Trophoblast cell (in vitro differentiated cells and primary cell): ENCODE data around the gene AFF2.

Experiments
- DNase-seq, 2 donors: peaks; one replicate each; pipeline ENCODE4 v3.0.0-alpha.2; 2016
- H2AFZ ChIP-seq: 2 replicates; pipeline ENCODE4 v1.6.1; 2013; ENCODE audit warnings: low read length, moderate library complexity, mild to moderate bottlenecking; ENCODE audit not compliant: insufficient read depth, poor library complexity
- H2AK5ac ChIP-seq: 2 replicates; pipeline ENCODE4 v1.6.1; 2013; ENCODE audit warnings: mild to moderate bottlenecking, low read length
- H2BK120ac ChIP-seq: 2 replicates; pipeline ENCODE4 v1.6.1; 2013; ENCODE audit warnings: low read length, mild to moderate bottlenecking, moderate library complexity; ENCODE audit not compliant: insufficient read depth, poor library complexity
- H2BK12ac ChIP-seq: 2 replicates; pipeline ENCODE4 v1.6.1; 2013; ENCODE audit warnings: mild to moderate bottlenecking, low read length, moderate library complexity
- H2BK5ac ChIP-seq: 2 replicates; pipeline ENCODE4 v1.6.1; 2013; ENCODE audit warnings: low read length, low read depth, moderate library complexity, mild to moderate bottlenecking; ENCODE audit not compliant: poor library complexity
- H3K14ac ChIP-seq: 2 replicates; pipeline ENCODE4 v1.6.1; 2013; ENCODE audit warnings: mild to moderate bottlenecking, low read length
- H3K18ac ChIP-seq: 2 replicates; pipeline ENCODE4 v1.6.1; 2013; ENCODE audit warnings: mild to moderate bottlenecking, low read length
- H3K23ac ChIP-seq: 2 replicates; pipeline ENCODE4 v1.6.1; 2013; ENCODE audit warnings: low read length
- H3K27ac ChIP-seq: 2 replicates; pipeline ENCODE4 v1.5.1; 2013; ENCODE audit warnings: low read depth, mild to moderate bottlenecking, inconsistent platforms, low read length, moderate library complexity
- H3K27me3 ChIP-seq: 2 replicates; pipeline ENCODE4 v1.6.1; 2013; ENCODE audit warnings: inconsistent platforms, mild to moderate bottlenecking, low read length, moderate library complexity; ENCODE audit not compliant: insufficient read depth
- H3K36me3 ChIP-seq, 2 experiments: 1 replicate in 1 of 2; 2 replicates in 1 of 2; pipeline ENCODE4 v1.6.1; 2013; ENCODE audit warnings: low read length in 2 of 2, mild to moderate bottlenecking in 2 of 2, moderate library complexity in 1 of 2; ENCODE audit not compliant: insufficient read depth in 2 of 2, control insufficient read depth in 1 of 2
- H3K4ac ChIP-seq: 2 replicates; pipeline ENCODE4 v1.6.1; 2013; ENCODE audit warnings: low read depth, mild to moderate bottlenecking, low read length, moderate library complexity
- H3K4me1 ChIP-seq, 2 experiments: 1 replicate in 1 of 2; 2 replicates in 1 of 2; pipeline ENCODE4 v1.6.1; 2013; ENCODE audit warnings: low read length in 2 of 2, mild to moderate bottlenecking in 2 of 2, moderate library complexity in 1 of 2; ENCODE audit not compliant: insufficient read depth in 2 of 2, control insufficient read depth in 1 of 2
- H3K4me2 ChIP-seq: 2 replicates; pipeline ENCODE4 v1.6.1; 2013; ENCODE audit warnings: inconsistent platforms, mild to moderate bottlenecking, low read length, moderate library complexity
- H3K4me3 ChIP-seq: 2 replicates; pipeline ENCODE4 v1.5.1; 2013; ENCODE audit warnings: mild to moderate bottlenecking, low read depth, low read length, inconsistent platforms
- H3K79me1 ChIP-seq: one replicate; pipeline ENCODE4 v1.6.1; 2013; ENCODE audit warnings: low read length
- H3K79me2 ChIP-seq: 2 replicates; pipeline ENCODE4 v1.6.1; 2013; ENCODE audit warnings: low read length, mild to moderate bottlenecking; ENCODE audit not compliant: control insufficient read depth, insufficient read depth, poor library complexity
- H3K9ac ChIP-seq: 2 replicates; pipeline ENCODE4 v1.6.1; 2013; ENCODE audit warnings: mild to moderate bottlenecking, low read length
- H3K9me3 ChIP-seq: 2 replicates; pipeline ENCODE4 v1.6.1; 2013; ENCODE audit warnings: low read depth, mild to moderate bottlenecking, control low read depth, inconsistent platforms, low read length; ENCODE audit not compliant: insufficient read depth
- H4K12ac ChIP-seq: 2 replicates; pipeline ENCODE4 v1.6.1; 2013; ENCODE audit warnings: low read depth, mild to moderate bottlenecking, low read length, moderate library complexity
- H4K8ac ChIP-seq: 2 replicates; pipeline ENCODE4 v1.6.1; 2013; ENCODE audit warnings: low read depth, mild to moderate bottlenecking, low read length, moderate library complexity
- H4K91ac ChIP-seq: one replicate; pipeline ENCODE4 v1.6.1; 2013; ENCODE audit warnings: low read depth, mild to moderate bottlenecking, low read length, moderate library complexity
- WGBS: extraction: QIAGEN DNeasy Blood & Tissue Kit; methylation state at CpG from one replicate; pipeline ENCODE4 v1.1.7; 2013; ENCODE audit warnings: missing lambda C conversion rate; ENCODE audit not compliant: insufficient read length, insufficient coverage; ENCODE audit errors: extremely low coverage; 5-methylcytosine and 5-hydroxymethylcytosine counted together

AFF2 gene

GRCh38 chrX:148741441-148741840 is 241.0 kb downstream of the AFF2 start:
- Histone ChIP-seq H3K9me3 (no peaks in the 10 kb centered on the region), H2AK5ac (no peak overlapping the region), H3K14ac (no peak overlapping the region), H2BK12ac (no peak overlapping the region), H3K9ac (no peak overlapping the region), H2BK120ac (no peak overlapping the region), H3K4ac (no peak overlapping the region), H3K79me1 (no peaks in the 10 kb centered on the region), H3K27ac (no peak overlapping the region), H2AFZ (no peak overlapping the region), H3K4me1 (no peaks in the 10 kb centered on the region), H4K91ac (no peak overlapping the region), H2BK5ac (no peak overlapping the region), H3K27me3 (no peaks in the 10 kb centered on the region), H4K8ac (no peak overlapping the region), H3K4me3 (no peak overlapping the region), H3K4me2 (no peak overlapping the region), H3K18ac (no peak overlapping the region), H3K79me2 (no peaks in the 10 kb centered on the region), H3K36me3 (no peaks in the 10 kb centered on the region), H4K12ac (no peak overlapping the region), H3K23ac (no peak overlapping the region)
- no CpG with 5 or more reads among the region's 6 CpGs for WGBS
- no peak for DNase-seq

GRCh38 chrX:148755111-148755510 is 254.7 kb downstream of the AFF2 start:
- Histone ChIP-seq H3K27ac (no peak overlapping the region), H3K4me2 (no peak overlapping the region), H3K27me3 (no peaks in the 10 kb centered on the region), H4K12ac (no peak overlapping the region), H3K14ac (no peak overlapping the region), H2BK120ac (no peak overlapping the region), H3K9me3 (no peaks in the 10 kb centered on the region), H2AFZ (no peak overlapping the region), H2BK12ac (no peak overlapping the region), H3K36me3 (no peaks in the 10 kb centered on the region), H3K79me2 (no peaks in the 10 kb centered on the region), H3K23ac (no peak overlapping the region), H2BK5ac (no peak overlapping the region), H2AK5ac (no peak overlapping the region), H4K8ac (no peak overlapping the region), H3K18ac (no peak overlapping the region), H4K91ac (no peak overlapping the region), H3K4me3 (no peak overlapping the region), H3K79me1 (no peaks in the 10 kb centered on the region), H3K4me1 (no peaks in the 10 kb centered on the region), H3K4ac (no peak overlapping the region), H3K9ac (no peak overlapping the region)
- no CpG with 5 or more reads among the region's 7 CpGs for WGBS
- no peak for DNase-seq

GRCh38 chrX:148763896-148764295 is 263.5 kb downstream of the AFF2 start:
- no peak overlapping the region for H2AFZ ChIP-seq
- H3K36me3 ChIP-seq = no peaks in the 10 kb centered on the region
- H4K12ac ChIP-seq = no peak overlapping the region
- H3K23ac ChIP-seq = no peak overlapping the region
- no peak overlapping the region for H2BK5ac ChIP-seq
- H2AK5ac ChIP-seq = no peak overlapping the region
- H3K4me2 ChIP-seq = no peak overlapping the region
- H3K79me2 ChIP-seq = no peaks in the 10 kb centered on the region
- H3K27ac ChIP-seq = no peak overlapping the region
- no peaks in the 10 kb centered on the region for H3K4me1 ChIP-seq
- no peak overlapping the region for H3K14ac ChIP-seq
- no peaks in the 10 kb centered on the region for H3K9me3 ChIP-seq
- no peak overlapping the region for H3K9ac ChIP-seq
- no peak overlapping the region for H4K8ac ChIP-seq
- no peak overlapping the region for H2BK120ac ChIP-seq
- no peak overlapping the region for H4K91ac ChIP-seq
- H3K27me3 ChIP-seq = no peaks in the 10 kb centered on the region
- no peak overlapping the region for H3K4ac ChIP-seq
- no peak overlapping the region for H2BK12ac ChIP-seq
- H3K79me1 ChIP-seq = no peaks in the 10 kb centered on the region
- H3K18ac ChIP-seq = no peak overlapping the region
- WGBS = no CpG with 5 or more reads among the region's 2 CpGs
- DNase-seq = no peak
- no peak overlapping the region for H3K4me3 ChIP-seq

- DNase-seq = no peak
- Histone ChIP-seq H3K79me1 (no peaks in the 10 kb centered on the region), H3K9ac (no peak overlapping the region), H3K4ac (no peak overlapping the region), H3K36me3 (no peaks in the 10 kb centered on the region), H4K91ac (no peak overlapping the region), H3K14ac (no peak overlapping the region), H3K4me3 (no peak overlapping the region), H3K79me2 (no peaks in the 10 kb centered on the region), H2AK5ac (no peak overlapping the region), H3K9me3 (no peaks in the 10 kb centered on the region), H2BK5ac (no peak overlapping the region), H2BK120ac (no peak overlapping the region), H3K18ac (no peak overlapping the region), H2AFZ (no peak overlapping the region), H3K4me2 (no peak overlapping the region), H2BK12ac (no peak overlapping the region), H3K4me1 (no peaks in the 10 kb centered on the region), H3K27ac (no peak overlapping the region), H4K12ac (no peak overlapping the region), H3K23ac (no peak overlapping the region), H3K27me3 (no peaks in the 10 kb centered on the region), H4K8ac (no peak overlapping the region)
- no CpG with 5 or more reads among the region's 3 CpGs for WGBS
These were observed 267.9 kb downstream of the AFF2 start for GRCh38 chrX:148768296-148768695.
